NT2/D1 (cell line): ENCODE data around the gene HMGCR.

ENCODE experiments used
- DNase-seq: peaks from one replicate; pipeline ENCODE4 v3.0.0-alpha.2; 2011; ENCODE audit warnings: low read depth, low spot score
- H3K27me3 ChIP-seq: 2 replicates; pipeline ENCODE4 v1.6.0; 2011; ENCODE audit warnings: mild to moderate bottlenecking; ENCODE audit not compliant: insufficient read length, insufficient read depth
- H3K36me3 ChIP-seq: 2 replicates; pipeline ENCODE4 v1.6.1; 2011; ENCODE audit warnings: mild to moderate bottlenecking, low read length, mixed read lengths; ENCODE audit not compliant: insufficient read depth, insufficient read length
- H3K4me1 ChIP-seq: 2 replicates; pipeline ENCODE4 v1.5.1; 2011; ENCODE audit not compliant: insufficient read depth, insufficient read length
- H3K4me3 ChIP-seq: 2 replicates; pipeline ENCODE4 v1.5.1; 2011; ENCODE audit warnings: low read depth; ENCODE audit not compliant: insufficient read length
- H3K9ac ChIP-seq: 2 replicates; pipeline ENCODE4 v1.6.0; 2011; ENCODE audit warnings: low read depth; ENCODE audit not compliant: insufficient read length
- H3K9me3 ChIP-seq: 2 replicates; pipeline ENCODE4 v1.5.1; 2011; ENCODE audit warnings: mild to moderate bottlenecking, low read length; ENCODE audit not compliant: insufficient read depth
- SUZ12 ChIP-seq: IDR thresholded peaks from 2 replicates; pipeline ENCODE4 v1.6.1; 2011; ENCODE audit not compliant: insufficient read length, insufficient read depth; ENCODE audit errors: extremely low read depth
- YY1 ChIP-seq: IDR thresholded peaks from 2 replicates; pipeline ENCODE4 v1.6.1; 2011; ENCODE audit not compliant: insufficient read length, insufficient read depth
- ZNF274 ChIP-seq: IDR thresholded peaks from 2 replicates; pipeline ENCODE4 v1.6.1; 2011; ENCODE audit warnings: mild to moderate bottlenecking, low read depth, low read length

The HMGCR gene

GRCh38 chr5:75335486-75335885 is 1.5 kb upstream of the HMGCR start:
- TF ChIP-seq YY1 = no peak
- TF ChIP-seq ZNF274 = no peak
- no peak for TF ChIP-seq SUZ12
- DNase-seq = no peak
- Histone ChIP-seq H3K9me3 (no peaks in the 10 kb centered on the region), H3K4me1 (no peaks in the 10 kb centered on the region), H3K27me3 (no peaks in the 10 kb centered on the region), H3K4me3 (no peak overlapping the region), H3K9ac (no peak overlapping the region), H3K36me3 (peaks cover 10% of the 10 kb centered on the region)

DNA sequence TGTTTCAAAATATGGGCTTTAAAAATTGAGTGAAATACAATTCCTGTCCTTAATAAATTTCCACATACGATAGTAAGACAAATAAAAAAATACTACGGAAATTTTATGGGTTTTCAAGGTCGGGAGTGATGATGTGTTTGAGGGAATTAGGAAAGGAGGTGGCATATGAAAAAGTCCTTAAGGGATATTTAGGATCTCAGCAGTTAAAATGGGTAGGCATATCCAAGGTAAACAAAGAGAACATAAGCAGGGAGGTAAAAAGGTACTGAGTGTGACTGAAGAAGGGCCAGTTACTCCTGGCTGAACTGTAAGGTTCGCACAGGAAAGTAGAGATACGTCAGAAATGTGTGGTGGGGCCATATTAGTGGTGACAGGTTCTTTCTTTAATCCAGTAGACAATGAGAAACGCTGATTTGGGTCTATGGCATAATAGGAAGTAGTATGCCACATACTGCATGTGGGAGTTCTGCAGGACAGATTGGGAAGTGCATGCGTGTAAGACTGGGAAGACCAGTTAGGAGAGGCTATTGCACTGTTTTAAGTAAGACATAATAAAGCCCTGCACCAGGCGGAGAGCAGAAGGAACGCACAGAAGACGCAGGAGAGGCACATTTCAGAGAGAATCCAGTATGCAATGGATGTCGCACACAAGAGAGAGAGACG is 937 bp upstream of the HMGCR start:
- no peaks in the 10 kb centered on the region for H3K4me1 ChIP-seq
- H3K9ac ChIP-seq = peak overlapping the region; percentile 74
- H3K4me3 ChIP-seq = peak overlapping the region; percentile 42
- no peaks in the 10 kb centered on the region for H3K27me3 ChIP-seq
- no peaks in the 10 kb centered on the region for H3K9me3 ChIP-seq
- TF ChIP-seq YY1 (no peak), ZNF274 (no peak), SUZ12 (no peak)
- peaks cover 14% of the 10 kb centered on the region for H3K36me3 ChIP-seq
- no peak for DNase-seq

- Histone ChIP-seq H3K4me3 (peak overlapping the region; percentile 94), H3K9me3 (no peaks in the 10 kb centered on the region), H3K4me1 (no peaks in the 10 kb centered on the region), H3K9ac (peak overlapping the region; percentile 98), H3K27me3 (no peaks in the 10 kb centered on the region), H3K36me3 (peaks cover 18% of the 10 kb centered on the region)
- DNase-seq = no peak
- TF ChIP-seq SUZ12 = no peak
- TF ChIP-seq YY1 = no peak
Measured at GRCh38 chr5:75337366-75338021, 474 bp downstream of the HMGCR start.

DNA sequence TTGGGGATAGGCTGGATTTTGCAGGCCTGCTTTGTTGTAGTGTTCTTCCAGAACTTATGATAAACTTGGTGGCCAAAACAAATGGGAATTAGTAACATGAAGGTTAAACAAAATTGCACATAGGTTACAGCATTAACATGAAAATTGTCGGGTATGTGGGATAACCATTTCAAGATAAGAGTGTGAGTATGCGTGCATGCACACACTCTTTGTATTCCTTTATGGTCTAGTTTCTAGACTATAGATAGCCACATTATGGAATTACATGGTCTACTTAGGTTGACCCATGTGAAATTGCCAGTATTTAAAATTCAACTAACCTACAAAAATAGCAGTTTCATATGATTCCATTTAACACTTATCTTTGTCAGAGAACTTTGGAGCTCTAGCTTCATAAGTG is 1.4 kb downstream of the HMGCR start:
- peak overlapping the region; percentile 98 for H3K9ac ChIP-seq
- TF ChIP-seq YY1 (no peak), ZNF274 (no peak), SUZ12 (no peak)
- H3K9me3 ChIP-seq = no peaks in the 10 kb centered on the region
- H3K27me3 ChIP-seq = no peaks in the 10 kb centered on the region
- H3K4me3 ChIP-seq = peak overlapping the region; percentile 94
- no peak for DNase-seq
- peaks cover 24% of the 10 kb centered on the region for H3K36me3 ChIP-seq
- H3K4me1 ChIP-seq = no peaks in the 10 kb centered on the region

- Histone ChIP-seq H3K4me3 (peak overlapping the region; percentile 19), H3K9ac (peak overlapping the region; percentile 21), H3K4me1 (no peaks in the 10 kb centered on the region), H3K27me3 (no peaks in the 10 kb centered on the region), H3K9me3 (no peaks in the 10 kb centered on the region), H3K36me3 (peaks cover 46% of the 10 kb centered on the region)
- no peak for TF ChIP-seq YY1
- no peak for TF ChIP-seq SUZ12
- TF ChIP-seq ZNF274 = no peak
- DNase-seq = no peak
Measured at GRCh38 chr5:75340714-75341478, 3.9 kb downstream of the HMGCR start.

GRCh38 chr5:75341934-75342333 is 4.9 kb downstream of the HMGCR start:
- Histone ChIP-seq H3K36me3 (peaks cover 57% of the 10 kb centered on the region), H3K4me3 (no peak overlapping the region), H3K9me3 (no peaks in the 10 kb centered on the region), H3K9ac (no peak overlapping the region), H3K27me3 (no peaks in the 10 kb centered on the region), H3K4me1 (no peaks in the 10 kb centered on the region)
- TF ChIP-seq ZNF274 (no peak), YY1 (no peak), SUZ12 (no peak)
- no peak for DNase-seq

DNA sequence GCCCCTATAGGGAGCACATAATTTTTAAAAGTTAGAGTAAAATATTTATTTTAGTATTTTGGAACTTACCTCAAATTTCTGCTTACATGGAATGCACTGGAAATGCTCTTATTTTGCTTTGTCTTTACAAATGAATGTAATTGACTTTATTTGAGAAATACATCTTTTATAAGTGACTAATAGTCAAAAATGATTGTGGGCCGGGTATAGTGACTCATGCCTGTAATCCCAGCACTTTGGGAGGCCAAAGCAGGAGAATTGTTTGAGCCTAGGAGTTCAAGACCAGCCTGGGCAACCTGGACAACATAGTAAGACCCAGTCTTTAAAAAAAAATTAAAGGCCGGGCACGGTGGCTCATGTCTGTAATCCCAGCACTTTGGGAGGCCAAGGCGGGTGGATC is 5.8 kb downstream of the HMGCR start:
- Histone ChIP-seq H3K4me1 (no peaks in the 10 kb centered on the region), H3K9ac (no peak overlapping the region), H3K36me3 (peaks cover 66% of the 10 kb centered on the region), H3K4me3 (no peak overlapping the region), H3K9me3 (no peaks in the 10 kb centered on the region), H3K27me3 (no peaks in the 10 kb centered on the region)
- no peak for TF ChIP-seq YY1
- no peak for TF ChIP-seq SUZ12
- TF ChIP-seq ZNF274 = no peak
- DNase-seq = no peak
